Thymus (tissue), 11 donors: ENCODE data around the gene CD55. TPM values are rescaled to one million over a fixed set of nuclear protein-coding genes. Genes with fewer than 3 reads are reported as not detected.

ENCODE experiments used
- DNase-seq, 9 donors: peaks; one replicate each; pipeline ENCODE4 v3.0.0-alpha.2; 2013; ENCODE audit warnings: low spot score in 9 of 9, low read depth in 6 of 9, missing footprints in 1 of 9
- H3K27ac ChIP-seq, 2 donors: one replicate each; pipeline ENCODE4 v1.5.1; 2013; ENCODE audit warnings: control low read depth in 1 of 2, low read depth in 1 of 2, low read length in 1 of 2, mild to moderate bottlenecking in 1 of 2, moderate library complexity in 1 of 2
- H3K27me3 ChIP-seq, 2 donors: one replicate each; pipeline ENCODE4 v1.5.1; 2013; ENCODE audit warnings: low read length in 1 of 2; ENCODE audit not compliant: control insufficient read depth in 2 of 2, insufficient read depth in 1 of 2
- H3K36me3 ChIP-seq, 2 donors: one replicate each; pipeline ENCODE4 v1.5.1; 2013; ENCODE audit warnings: low read length in 1 of 2, mild to moderate bottlenecking in 1 of 2, moderate library complexity in 1 of 2; ENCODE audit not compliant: control insufficient read depth in 2 of 2, insufficient read depth in 2 of 2
- H3K4me1 ChIP-seq, 2 donors: one replicate each; pipeline ENCODE4 v1.5.1; 2013; ENCODE audit warnings: low read length in 2 of 2; ENCODE audit not compliant: control insufficient read depth in 2 of 2, insufficient read depth in 2 of 2
- H3K4me3 ChIP-seq, 2 donors: one replicate each; pipeline ENCODE4 v1.5.1; 2013; ENCODE audit warnings: low read length in 2 of 2, control low read depth in 1 of 2, mild to moderate bottlenecking in 1 of 2
- H3K9me3 ChIP-seq, 2 donors: one replicate each; pipeline ENCODE4 v1.5.1; 2013; ENCODE audit warnings: low read length in 1 of 2, mild to moderate bottlenecking in 1 of 2; ENCODE audit not compliant: control insufficient read depth in 2 of 2, insufficient read depth in 1 of 2
- WGBS: extraction: QIAGEN DNeasy Blood & Tissue Kit; methylation state at CpG from one replicate; pipeline ENCODE4 v1.1.7; 2013; 5-methylcytosine and 5-hydroxymethylcytosine counted together
- polyA plus RNA-seq: library from polyadenylated mRNA; stranded (reverse); fragments of 200-250 nt; gene quantifications from one replicate; pipeline ENCODE4 v1.2.3, GENCODE V29; 2013
- total RNA-seq: library from RNA; stranded (reverse); fragments of 120-200 nt; gene quantifications from one replicate; pipeline ENCODE4 v1.2.4, GENCODE V29; 2013
- donor health status: healthy.

The CD55 gene
- total and polyA plus RNA-seq, 2 donors, result 11.9 to 47.3 TPM

GRCh38 chr1:207333009-207333600 is 11.6 kb downstream of the CD55 start:
- Histone ChIP-seq H3K4me1 (peaks cover 14 to 15% of the 10 kb centered on the region in 2 donors), H3K27me3 (no peaks in the 10 kb centered on the region), H3K27ac (no peak overlapping the region), H3K36me3 (peaks cover 9 to 11% of the 10 kb centered on the region in 2 donors), H3K4me3 (no peak overlapping the region), H3K9me3 (no peaks in the 10 kb centered on the region)
- no peak for DNase-seq
- WGBS, result 98% methylated on average over 3 of the region's 3 CpGs

DNA sequence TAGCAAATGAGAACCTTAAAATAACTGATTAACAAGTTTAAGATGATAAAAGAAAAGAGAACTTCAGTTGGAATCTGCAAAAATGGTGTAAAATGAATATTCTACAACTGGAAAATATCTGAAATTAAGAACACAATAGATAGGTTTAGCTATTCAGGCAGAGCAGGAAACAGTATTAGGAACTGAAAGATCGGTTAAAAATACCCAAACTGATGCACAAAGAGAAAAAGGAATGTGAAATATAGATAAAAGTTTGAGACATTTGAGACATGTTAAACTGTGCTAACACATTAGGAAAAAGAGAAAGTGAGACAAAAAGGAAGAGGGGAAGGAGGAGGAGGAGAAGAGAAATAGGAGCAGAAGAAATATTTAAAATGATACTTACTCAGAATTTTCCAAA is 12.1 kb downstream of the CD55 start:
- 97% methylated on average over 1 of the region's 1 CpG for WGBS
- H3K27ac ChIP-seq, result no peak overlapping the region
- H3K4me1 ChIP-seq, result peaks cover 14 to 15% of the 10 kb centered on the region in 2 donors
- H3K9me3 ChIP-seq, result no peaks in the 10 kb centered on the region
- no peaks in the 10 kb centered on the region for H3K27me3 ChIP-seq
- H3K36me3 ChIP-seq, result peaks cover 9 to 11% of the 10 kb centered on the region in 2 donors
- no peak for DNase-seq
- H3K4me3 ChIP-seq, result no peak overlapping the region

DNA sequence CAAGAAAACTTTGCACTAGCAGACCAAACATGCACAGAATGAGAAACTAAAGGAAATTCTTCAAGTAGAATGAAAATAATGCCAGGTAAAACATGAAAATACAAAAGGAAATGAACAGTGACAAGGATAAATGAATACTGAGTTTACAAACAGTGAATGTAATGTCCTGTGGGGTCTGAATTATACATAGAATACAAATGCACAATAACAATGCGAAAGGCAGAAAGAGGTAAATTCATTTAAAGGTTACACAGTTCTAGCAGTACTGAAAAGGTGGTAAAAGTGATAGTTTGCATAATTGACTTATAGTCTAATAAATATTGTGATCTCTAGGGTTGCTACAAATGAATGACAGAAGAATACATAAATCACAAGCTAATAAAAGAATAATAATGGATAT is 12.9 kb downstream of the CD55 start:
- Histone ChIP-seq H3K4me3 (no peak overlapping the region), H3K36me3 (peaks cover 4 to 6% of the 10 kb centered on the region in 2 donors), H3K9me3 (no peaks in the 10 kb centered on the region), H3K27me3 (no peaks in the 10 kb centered on the region), H3K4me1 (peaks cover 14 to 15% of the 10 kb centered on the region in 2 donors), H3K27ac (no peak overlapping the region)
- DNase-seq, result no peak
- WGBS, result 97% methylated on average over 1 of the region's 1 CpG

DNA sequence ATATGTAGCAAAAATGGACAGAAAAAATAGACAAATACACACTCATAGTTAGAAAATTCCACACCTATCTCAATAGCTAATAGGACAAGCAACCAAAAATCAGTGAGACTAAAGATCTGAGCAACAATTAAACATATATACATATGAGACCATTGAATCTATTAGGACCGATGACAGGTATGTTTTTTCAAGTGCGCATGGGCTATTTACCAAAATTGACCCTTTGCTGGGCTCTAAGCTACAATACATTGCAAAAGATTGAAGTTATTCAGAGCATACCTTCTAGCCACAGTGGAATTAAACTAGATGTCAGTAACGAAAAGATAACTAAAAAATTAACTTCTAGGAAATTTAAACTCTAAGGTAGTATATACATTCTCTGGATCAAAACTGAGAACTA is 13.7 kb downstream of the CD55 start:
- H3K9me3 ChIP-seq, result no peaks in the 10 kb centered on the region
- H3K36me3 ChIP-seq, result peaks cover 4 to 6% of the 10 kb centered on the region in 2 donors
- no peak overlapping the region for H3K4me3 ChIP-seq
- DNase-seq, result no peak
- H3K27ac ChIP-seq, result no peak overlapping the region
- peaks cover 14 to 15% of the 10 kb centered on the region in 2 donors for H3K4me1 ChIP-seq
- H3K27me3 ChIP-seq, result no peaks in the 10 kb centered on the region
- 98% methylated on average over 3 of the region's 3 CpGs for WGBS

GRCh38 chr1:207335695-207336363 is 14.4 kb downstream of the CD55 start:
- Histone ChIP-seq H3K4me1 (peaks cover 14 to 15% of the 10 kb centered on the region in 2 donors), H3K27ac (peak overlapping the region; percentile 27 to 81), H3K4me3 (no peak overlapping the region), H3K27me3 (no peaks in the 10 kb centered on the region), H3K36me3 (peaks cover 4 to 6% of the 10 kb centered on the region in 2 donors), H3K9me3 (no peaks in the 10 kb centered on the region)
- WGBS, result 60% methylated on average over 6 of the region's 6 CpGs
- peak in 6 of 9 donors; percentile 8 to 54 (median 16) for DNase-seq

GRCh38 chr1:207336559-207337467 is 15.3 kb downstream of the CD55 start:
- H3K4me1 ChIP-seq, result peaks cover 14 to 15% of the 10 kb centered on the region in 2 donors
- peak in 8 of 9 donors; percentile 32 to 80 (median 44) for DNase-seq
- H3K27ac ChIP-seq, result peak overlapping the region; percentile 27 to 88
- WGBS, result 51% methylated on average over 3 of the region's 3 CpGs
- H3K36me3 ChIP-seq, result peaks cover 4 to 6% of the 10 kb centered on the region in 2 donors
- H3K4me3 ChIP-seq, result no peak overlapping the region
- H3K9me3 ChIP-seq, result no peaks in the 10 kb centered on the region
- H3K27me3 ChIP-seq, result no peaks in the 10 kb centered on the region

- peaks cover 0 to 4% of the 10 kb centered on the region in 2 donors for H3K36me3 ChIP-seq
- H3K4me3 ChIP-seq, result no peak overlapping the region
- no peaks in the 10 kb centered on the region for H3K27me3 ChIP-seq
- no peak overlapping the region for H3K27ac ChIP-seq
- 99% methylated on average over 1 of the region's 1 CpG for WGBS
- DNase-seq, result no peak
- H3K4me1 ChIP-seq, result no peaks in the 10 kb centered on the region
- no peaks in the 10 kb centered on the region for H3K9me3 ChIP-seq
These were observed 20.9 kb downstream of the CD55 start for GRCh38 chr1:207342332-207342731.

- peaks cover 0 to 4% of the 10 kb centered on the region in 2 donors for H3K36me3 ChIP-seq
- no peaks in the 10 kb centered on the region for H3K4me1 ChIP-seq
- no peak for DNase-seq
- no peak overlapping the region for H3K27ac ChIP-seq
- no peaks in the 10 kb centered on the region for H3K27me3 ChIP-seq
- H3K4me3 ChIP-seq, result no peak overlapping the region
- no peaks in the 10 kb centered on the region for H3K9me3 ChIP-seq
These were observed 22.2 kb downstream of the CD55 start for GRCh38 chr1:207343675-207344074.

GRCh38 chr1:207344221-207344620 is 22.7 kb downstream of the CD55 start:
- no peaks in the 10 kb centered on the region for H3K27me3 ChIP-seq
- H3K36me3 ChIP-seq, result peaks cover 0 to 4% of the 10 kb centered on the region in 2 donors
- DNase-seq, result no peak
- no peak overlapping the region for H3K4me3 ChIP-seq
- 98% methylated on average over 2 of the region's 2 CpGs for WGBS
- no peaks in the 10 kb centered on the region for H3K4me1 ChIP-seq
- H3K9me3 ChIP-seq, result no peaks in the 10 kb centered on the region
- H3K27ac ChIP-seq, result no peak overlapping the region
